ENCODE data around the gene KRTAP10-10.

GRCh38 chr21:44625756-44626155 lies 11.4 kb upstream of the KRTAP10-10 start:
- TF ChIP-seq EZH2 (IDR thresholded peaks at IDR 0.05; ENCODE audit: insufficient read depth, low read length) = no peak
- TF ChIP-seq CTCF (IDR thresholded peaks at IDR 0.05; ENCODE audit: insufficient read depth, low read depth, low read length) = no peak

All from astrocyte (in vitro differentiated cells and primary cell).